Ramos (cell line): ENCODE results near the gene MYO18B.
"Not testable (repeated sequence)": the region's sequence is repeated elsewhere in the genome, so short reads cannot be mapped to it uniquely, and the experiment has no call there.

ENCODE experiments used
- in situ Hi-C: fragments of 300-500 bp; cut with MboI; formaldehyde crosslinking; loops from one replicate; pipeline ENCODE4 v1.14.3; 2022; ENCODE audit warnings: low sequenced_read_pairs; ENCODE audit not compliant: unreplicated experiment

The MYO18B gene

GRCh38 chr22:25964961-25965730 is 223.2 kb downstream of the MYO18B start:
- in situ Hi-C loops = no loop called here

GRCh38 chr22:25966448-25966913 is 224.5 kb downstream of the MYO18B start:
- in situ Hi-C loops = no loop called here

- in situ Hi-C loops = no loop called here
Measured at GRCh38 chr22:25969286-25969685, 227.3 kb downstream of the MYO18B start.

GRCh38 chr22:25969901-25970300 is 227.9 kb downstream of the MYO18B start:
- in situ Hi-C loops = no loop called here

GRCh38 chr22:25970374-25970911 is 228.5 kb downstream of the MYO18B start:
- in situ Hi-C loops = no loop called here

GRCh38 chr22:25970999-25971811 is 229.2 kb downstream of the MYO18B start:
- in situ Hi-C loops = no loop called here

GRCh38 chr22:25972397-25972796 is 230.4 kb downstream of the MYO18B start:
- in situ Hi-C loops = no loop called here

- in situ Hi-C loops = no loop called here
Measured at GRCh38 chr22:25976356-25976755, 234.4 kb downstream of the MYO18B start.

GRCh38 chr22:25979968-25980367 is 238.0 kb downstream of the MYO18B start:
- in situ Hi-C loops = no loop called here

- in situ Hi-C loops = not testable (repeated sequence)
Measured at GRCh38 chr22:25984911-25985310, 242.9 kb downstream of the MYO18B start.

GRCh38 chr22:25987948-25988347 is 246.0 kb downstream of the MYO18B start:
- in situ Hi-C loops = no loop called here

GRCh38 chr22:25990940-25991339 is 249.0 kb downstream of the MYO18B start:
- in situ Hi-C loops = no loop called here

GRCh38 chr22:25992331-25992730 is 250.3 kb downstream of the MYO18B start:
- in situ Hi-C loops = no loop called here

GRCh38 chr22:25996669-25997068 is 254.7 kb downstream of the MYO18B start:
- in situ Hi-C loops = no loop called here

- in situ Hi-C loops = no loop called here
Measured at GRCh38 chr22:25997886-25998775, 256.1 kb downstream of the MYO18B start.

- in situ Hi-C loops = no loop called here
Measured at GRCh38 chr22:26002456-26002855, 260.5 kb downstream of the MYO18B start.

GRCh38 chr22:26004477-26004876 is 262.5 kb downstream of the MYO18B start:
- in situ Hi-C loops = no loop called here

- in situ Hi-C loops = no loop called here
Measured at GRCh38 chr22:26008587-26008986, 266.6 kb downstream of the MYO18B start.

GRCh38 chr22:26016916-26017315 is 274.9 kb downstream of the MYO18B start:
- in situ Hi-C loops = no loop called here

GRCh38 chr22:26017932-26018331 is 275.9 kb downstream of the MYO18B start:
- in situ Hi-C loops = no loop called here
